Measurements from ENCODE around the gene UNC80. TPM values are rescaled to one million over a fixed set of nuclear protein-coding genes. Genes with fewer than 3 reads are reported as not detected.
"Not testable (repeated sequence)": the region's sequence is repeated elsewhere in the genome, so short reads cannot be mapped to it uniquely, and the experiment has no call there.

Gene UNC80
- polyA plus RNA-seq, 1 experiment, result not detected

- TF ChIP-seq CTCF (IDR thresholded peaks at IDR 0.05; ENCODE audit: low read depth, low read length), result no peak
- Histone ChIP-seq H3K27me3 (ENCODE audit: control insufficient read depth, insufficient read depth, low read length) (no peaks in the 10 kb centered on the region), H3K4me3 (ENCODE audit: low read depth, low read length) (no peak overlapping the region), H3K9me3 (ENCODE audit: control insufficient read depth, insufficient read depth, low read length) (no peaks in the 10 kb centered on the region), H3K27ac (ENCODE audit: low read depth, low read length) (no peak overlapping the region)
- no peak for DNase-seq (ENCODE audit: low read depth, low spot score)
- ChIA-PET POLR2A (no interaction called here), CTCF (no interaction called here)
These were observed 15.8 kb downstream of the UNC80 start for GRCh38 chr2:209787416-209787815.

GRCh38 chr2:209788925-209789324 is 17.3 kb downstream of the UNC80 start:
- Histone ChIP-seq H3K4me3 (ENCODE audit: low read depth, low read length) (no peak overlapping the region), H3K27ac (ENCODE audit: low read depth, low read length) (no peak overlapping the region), H3K27me3 (ENCODE audit: control insufficient read depth, insufficient read depth, low read length) (no peaks in the 10 kb centered on the region), H3K9me3 (ENCODE audit: control insufficient read depth, insufficient read depth, low read length) (no peaks in the 10 kb centered on the region)
- TF ChIP-seq CTCF (IDR thresholded peaks at IDR 0.05; ENCODE audit: low read depth, low read length), result no peak
- no peak for DNase-seq (ENCODE audit: low read depth, low spot score)
- ChIA-PET CTCF (no interaction called here), POLR2A (no interaction called here)

GRCh38 chr2:209790066-209790728 is 18.6 kb downstream of the UNC80 start:
- no peak for DNase-seq (ENCODE audit: low read depth, low spot score)
- Histone ChIP-seq H3K9me3 (ENCODE audit: control insufficient read depth, insufficient read depth, low read length) (no peaks in the 10 kb centered on the region), H3K27ac (ENCODE audit: low read depth, low read length) (no peak overlapping the region), H3K4me3 (ENCODE audit: low read depth, low read length) (no peak overlapping the region), H3K27me3 (ENCODE audit: control insufficient read depth, insufficient read depth, low read length) (no peaks in the 10 kb centered on the region)
- TF ChIP-seq CTCF (IDR thresholded peaks at IDR 0.05; ENCODE audit: low read depth, low read length), result no peak
- POLR2A ChIA-PET, result no interaction called here
- CTCF ChIA-PET, result no interaction called here

- Histone ChIP-seq H3K4me3 (ENCODE audit: low read depth, low read length) (no peak overlapping the region), H3K27me3 (ENCODE audit: control insufficient read depth, insufficient read depth, low read length) (no peaks in the 10 kb centered on the region), H3K27ac (ENCODE audit: low read depth, low read length) (no peak overlapping the region), H3K9me3 (ENCODE audit: control insufficient read depth, insufficient read depth, low read length) (no peaks in the 10 kb centered on the region)
- ChIA-PET POLR2A (no interaction called here), CTCF (no interaction called here)
- TF ChIP-seq CTCF (IDR thresholded peaks at IDR 0.05; ENCODE audit: low read depth, low read length), result no peak
- DNase-seq (ENCODE audit: low read depth, low spot score), result no peak
These were observed 19.5 kb downstream of the UNC80 start for GRCh38 chr2:209791151-209791550.

- POLR2A ChIA-PET; DNase-seq (ENCODE audit: low read depth, low spot score); H3K27me3 ChIP-seq (ENCODE audit: control insufficient read depth, insufficient read depth, low read length); H3K27ac ChIP-seq (ENCODE audit: low read depth, low read length); H3K4me3 ChIP-seq (ENCODE audit: low read depth, low read length); CTCF ChIA-PET; H3K9me3 ChIP-seq (ENCODE audit: control insufficient read depth, insufficient read depth, low read length): not testable (repeated sequence)
These were observed 23.8 kb downstream of the UNC80 start for GRCh38 chr2:209795425-209795824.

GRCh38 chr2:209805351-209805750 is 33.7 kb downstream of the UNC80 start:
- Histone ChIP-seq H3K9me3 (ENCODE audit: control insufficient read depth, insufficient read depth, low read length) (peaks cover 17% of the 10 kb centered on the region), H3K27ac (ENCODE audit: low read depth, low read length) (no peak overlapping the region), H3K27me3 (ENCODE audit: control insufficient read depth, insufficient read depth, low read length) (no peaks in the 10 kb centered on the region), H3K4me3 (ENCODE audit: low read depth, low read length) (no peak overlapping the region)
- POLR2A ChIA-PET, result no interaction called here
- DNase-seq (ENCODE audit: low read depth, low spot score), result no peak
- no peak for TF ChIP-seq CTCF (IDR thresholded peaks at IDR 0.05; ENCODE audit: low read depth, low read length)
- CTCF ChIA-PET, result no interaction called here

Data from AG04450 (cell line).